K562 (cell line): Measurements from ENCODE around the gene APBA2. TPM values are rescaled to one million over a fixed set of nuclear protein-coding genes. Genes with fewer than 3 reads are reported as not detected.

Experiments used
- ATAC-seq: fragments of 200-7000 bp; cut with Tn5 transposase; 3 replicates; pipeline ENCODE4 v1.9.1; 2020; ENCODE audit warnings: moderate library complexity
- BruUV-seq: library from RNA; stranded (reverse); fragments of 400-500 nt; replicated peaks from 2 replicates; lab custom pipeline; 2021; lab: Mats Ljungman, UMichigan
- CTCF ChIA-PET: fragments of 300-600 bp; formaldehyde crosslinking; extraction: SDS; loops from one replicate; lab custom pipeline; 2021; ENCODE audit warnings: low intra/inter-chr PET ratio; lab: Yijun Ruan, JAX
- POLR2A ChIA-PET: fragments of 300-600, 350-650 bp; sonication (Branson Sonifier 250); formaldehyde crosslinking; extraction: SDS; loops from one replicate; lab custom pipeline; 2021; ENCODE audit warnings: antibody characterized with exemption, inconsistent platforms; lab: Yijun Ruan, JAX
- DNase-seq, 4 experiments: peaks; one replicate each; pipeline versions ENCODE4 v3.0.0 to v3.0.0-alpha.2; 2011 to 2018; ENCODE audit warnings: low spot score in 3 of 4, mixed read lengths in 3 of 4; ENCODE audit errors: extremely low read depth in 1 of 4
- FAIRE-seq: peaks from 2 replicates; lab custom pipeline; 2011; peaks lifted over from hg19 to GRCh38; lab: Jason Lieb, UNC
- H2AFZ ChIP-seq: 2 replicates; pipeline ENCODE4 v1.6.0; 2011; ENCODE audit warnings: low read depth, low read length, control low read depth, inconsistent platforms
- H3K27ac ChIP-seq: fragments of 200-600 bp; 3 replicates; pipeline ENCODE4 v1.8.0; 2011; ENCODE audit warnings: low read depth, mild to moderate bottlenecking, control low read depth, inconsistent platforms, low read length, moderate library complexity, mixed read lengths; ENCODE audit errors: extremely low read depth
- H3K27me3 ChIP-seq, 2 experiments: fragments of 300-600 bp in 1 of 2; 2 replicates in 1 of 2; 3 replicates in 1 of 2; pipeline versions ENCODE4 v1.6.0 to v1.8.0; 2011; ENCODE audit warnings: inconsistent platforms in 2 of 2, low read length in 2 of 2, mild to moderate bottlenecking in 1 of 2, mixed read lengths in 1 of 2, moderate library complexity in 1 of 2; ENCODE audit not compliant: control insufficient read depth in 2 of 2, insufficient read depth in 2 of 2
- H3K36me3 ChIP-seq: fragments of 300-600 bp; 3 replicates; pipeline ENCODE4 v1.8.0; 2011; ENCODE audit warnings: mild to moderate bottlenecking, low read length, inconsistent platforms; ENCODE audit not compliant: control insufficient read depth, insufficient read depth
- H3K4me1 ChIP-seq, 2 experiments: fragments of 200-600 bp in 1 of 2; replicated peaks in 1 of 2; 2 replicates in 1 of 2; 3 replicates in 1 of 2; pipeline versions ENCODE4 v1.5.1 to v1.8.0; 2011; ENCODE audit warnings: inconsistent platforms in 2 of 2, low read length in 2 of 2, mild to moderate bottlenecking in 1 of 2, mixed read lengths in 1 of 2, moderate library complexity in 1 of 2; ENCODE audit not compliant: control insufficient read depth in 2 of 2, insufficient read depth in 2 of 2
- H3K4me2 ChIP-seq: 2 replicates; pipeline ENCODE4 v1.6.1; 2011; ENCODE audit warnings: low read length, control low read depth, inconsistent platforms, mixed read lengths; ENCODE audit not compliant: insufficient read depth
- H3K4me3 ChIP-seq: fragments of 200-600 bp; sonication (generic), shearing (Covaris generic); 2 replicates; pipeline ENCODE4 v1.5.1; 2016; ENCODE audit warnings: control low read depth, inconsistent platforms
- H3K79me2 ChIP-seq: fragments of 200-600 bp; 3 replicates; pipeline ENCODE4 v1.8.0; 2011; ENCODE audit warnings: low read length, inconsistent platforms; ENCODE audit not compliant: control insufficient read depth, insufficient read depth
- H3K9ac ChIP-seq, 2 experiments: 2 replicates each; pipeline versions ENCODE4 v1.6.0 to v1.6.1; 2011; ENCODE audit warnings: low read depth in 2 of 2, low read length in 2 of 2, control low read depth in 1 of 2, inconsistent platforms in 1 of 2, mild to moderate bottlenecking in 1 of 2, mixed read lengths in 1 of 2; ENCODE audit not compliant: insufficient read depth in 1 of 2
- H3K9me1 ChIP-seq: one replicate; pipeline ENCODE4 v1.6.0; 2011; ENCODE audit warnings: inconsistent platforms, mild to moderate bottlenecking, low read length, moderate library complexity; ENCODE audit not compliant: control insufficient read depth, insufficient read depth
- H3K9me3 ChIP-seq: replicated peaks from 2 replicates; pipeline ENCODE4 v1.5.1; 2011; ENCODE audit warnings: low read depth, low read length, inconsistent platforms; ENCODE audit not compliant: control insufficient read depth, insufficient read depth
- H4K20me1 ChIP-seq: replicated peaks from 2 replicates; pipeline ENCODE4 v1.6.1; 2011; ENCODE audit warnings: low read length, inconsistent platforms, mixed read lengths; ENCODE audit not compliant: control insufficient read depth, insufficient read depth
- HDGF ChIP-seq: fragments of 450-650 bp; IDR thresholded peaks from 2 replicates; pipeline ENCODE4 v1.6.1; 2016
- NR4A1 ChIP-seq, 2 experiments: fragments of 250-450 bp in 1 of 2; fragments of 450-650 bp in 1 of 2; sonication (Bioruptor Pico) in 1 of 2; IDR thresholded peaks; 2 replicates each; pipeline versions ENCODE4 v1.4.0 to v1.6.1; 2016 to 2020; ENCODE audit warnings: mild to moderate bottlenecking in 2 of 2, missing compliant biosample characterization in 1 of 2, missing genetic modification characterization in 1 of 2, moderate library complexity in 1 of 2
- STAT5B ChIP-seq: fragments of 250-450 bp; sonication (Bioruptor Pico); IDR thresholded peaks from 2 replicates; pipeline ENCODE4 v1.8.0; 2021; ENCODE audit warnings: mild to moderate bottlenecking, inconsistent platforms
- TAF1 ChIP-seq: IDR thresholded peaks from 2 replicates; pipeline ENCODE4 v1.6.1; 2011; ENCODE audit warnings: mild to moderate bottlenecking, low read length, moderate library complexity; ENCODE audit not compliant: insufficient read depth, control insufficient read depth, severe bottlenecking; ENCODE audit errors: extremely low read depth
- ZNF184 ChIP-seq: sonication (generic); formaldehyde crosslinking; IDR thresholded peaks from 2 replicates; pipeline ENCODE4 v1.5.0; 2020; ENCODE audit warnings: missing genetic modification reagents
- ZNF445 ChIP-seq: fragments of 250-450 bp; sonication (Bioruptor Pico); IDR thresholded peaks from 2 replicates; pipeline ENCODE4 v1.4.0; 2020; ENCODE audit warnings: low read depth, mild to moderate bottlenecking, moderate library complexity
- ZNF584 ChIP-seq: fragments of 200-800 bp; sonication (Bioruptor generic); IDR thresholded peaks from 2 replicates; pipeline ENCODE4 v1.6.1; 2016; ENCODE audit warnings: low read depth, mild to moderate bottlenecking, missing genetic modification characterization, missing compliant biosample characterization
- ZNF589 ChIP-seq: fragments of 200-800 bp; sonication (Bioruptor generic); IDR thresholded peaks from 2 replicates; pipeline ENCODE4 v1.6.1; 2016; ENCODE audit warnings: low read depth, missing genetic modification characterization, missing compliant biosample characterization
- WGBS: fragments of 100-300 bp; shearing (Covaris generic); methylation state at CpG from one replicate; pipeline ENCODE4 v1.1.6; 2016; ENCODE audit warnings: low coverage, mixed read lengths; ENCODE audit not compliant: insufficient coverage; ENCODE audit errors: missing lambda C conversion rate; 5-methylcytosine and 5-hydroxymethylcytosine counted together
- in situ Hi-C: fragments of 300-500 bp; cut with MboI; formaldehyde crosslinking; loops from 4 replicates; pipeline ENCODE4 v1.15.0; 2018; ENCODE audit warnings: inconsistent platforms, mixed read lengths
- intact Hi-C: fragments of 100-400 bp; cut with micrococcal nuclease; formaldehyde crosslinking; loops from 2 replicates; pipeline ENCODE4 v1.14.2; 2022
- polyA plus RNA-seq, 8 experiments: library from polyadenylated mRNA; depleted of rRNA in 4 of 8; stranded (reverse) in 5 of 8; unstranded in 3 of 8; fragments of >200 nt; fragmentation: Nextera tagmentation in 2 of 8; fragmentation: Illumina TruSeq in 1 of 8; extraction: Ambion mirVana in 2 of 8; extraction: Trizol in 1 of 8; gene quantifications; 2 replicates each; pipeline versions ENCODE4 v1.2.1 to v1.2.3, GENCODE V29; 2011 to 2014; ENCODE audit warnings: inconsistent platforms in 1 of 8, missing spikeins in 1 of 8
- total RNA-seq, 7 experiments: library from RNA; depleted of rRNA in 6 of 7; stranded (reverse); fragments of >200 nt in 6 of 7; fragmentation: Illumina TruSeq in 2 of 7; extraction: Trizol in 2 of 7; gene quantifications; 2 replicates each; pipeline versions ENCODE4 v1.2.1 to v1.2.3, GENCODE V29; 2011 to 2021; ENCODE audit warnings: low replicate concordance in 1 of 7

The APBA2 gene
- total and polyA plus RNA-seq, 9 of the 15 experiments (the other 6 are each of a cell fraction or from before 2014, with no cell fraction given): 0.24 to 40.9 (median 25.2) TPM

DNA sequence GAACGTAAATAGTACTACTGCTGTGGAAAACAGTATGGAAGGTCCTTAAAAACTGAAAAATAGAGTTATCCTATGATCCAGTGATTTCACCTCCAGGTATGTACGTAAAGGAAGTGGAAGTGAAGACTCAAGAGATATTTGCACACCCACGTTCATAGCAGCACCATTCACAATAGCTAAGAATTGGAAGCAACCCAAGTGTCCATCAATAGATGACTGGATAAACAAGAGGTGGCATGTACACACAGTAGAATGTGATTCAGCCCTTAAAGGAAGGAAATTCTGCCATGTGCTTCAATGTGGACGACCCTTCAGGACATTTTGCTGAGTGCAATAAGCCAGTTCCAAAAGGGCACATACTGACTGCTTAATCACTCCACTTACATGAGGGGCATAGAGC lies 188.3 kb downstream of the APBA2 start:
- Histone ChIP-seq H3K9me1 (no peaks in the 10 kb centered on the region), H2AFZ (no peak overlapping the region), H3K79me2 (peaks cover 4% of the 10 kb centered on the region; the same call in 1 of the 3 replicates), H3K27me3 (no peaks in the 10 kb centered on the region), H3K4me3 (no peak overlapping the region), H3K9ac (no peak overlapping the region), H4K20me1 (peaks cover 9% of the 10 kb centered on the region), H3K4me1 (no peaks in the 10 kb centered on the region), H3K27ac (no peak overlapping the region), H3K9me3 (0 out of 2 replicates have a peak, but pooled peaks cover 3% of the 10 kb centered on the region), H3K4me2 (no peak overlapping the region), H3K36me3 (peaks cover 8% of the 10 kb centered on the region; the same call in 1 of the 3 replicates)
- in situ Hi-C loops (no loop called here), intact Hi-C loops (no loop called here)
- ATAC-seq (no peak), FAIRE-seq (peak; percentile 75), DNase-seq (no peak)
- WGBS: 47% methylated on average over 4 of the region's 4 CpGs
- CTCF ChIA-PET: no interaction called here
- TF ChIP-seq ZNF584 (CRISPR knock-in tag) (no peak), TAF1 (no peak), ZNF589 (no peak), ZNF445 (CRISPR knock-in tag) (no peak), STAT5B (no peak), HDGF (no peak), ZNF184 (CRISPR knock-in tag) (no peak), NR4A1 (CRISPR knock-in tag; IDR thresholded peaks at IDR 0.05) (no peak), NR4A1 (tag; IDR thresholded peaks at IDR 0.05) (no peak)
- no TSS peak for BruUV-seq
- POLR2A ChIA-PET: no interaction called here
